Tibial nerve (tissue), 4 donors: Measurements from ENCODE around the gene MFSD12. TPM values are rescaled to one million over a fixed set of nuclear protein-coding genes. Genes with fewer than 3 reads are reported as not detected.
A peak's percentile ranks its signal among the peaks of the same experiment; 100 is the strongest.

Experiments
- DNase-seq, 2 donors: peaks; one replicate each; pipeline ENCODE4 v3.0.0-alpha.2; 2019; ENCODE audit warnings: low spot score in 2 of 2
- H3K27ac ChIP-seq, 4 donors: fragments of 200-600 bp; sonication (generic) in 3 of 4; one replicate each; pipeline ENCODE4 v1.5.1; 2017 to 2019; ENCODE audit warnings: mild to moderate bottlenecking in 1 of 4
- H3K27me3 ChIP-seq, 2 donors: fragments of 200-600 bp; sonication (generic) in 1 of 2; one replicate each; pipeline versions ENCODE4 v1.5.1 to v1.6.0; 2017 to 2019
- H3K36me3 ChIP-seq, 3 donors: fragments of 200-600 bp; sonication (generic); one replicate each; pipeline ENCODE4 v1.5.1; 2018 to 2019
- H3K4me1 ChIP-seq, 4 donors: fragments of 200-600 bp; sonication (generic) in 3 of 4; one replicate each; pipeline ENCODE4 v1.5.1; 2017 to 2019
- H3K4me3 ChIP-seq, 4 donors: fragments of 200-600 bp; sonication (generic) in 3 of 4; one replicate each; pipeline ENCODE4 v1.5.1; 2017 to 2019; ENCODE audit warnings: mild to moderate bottlenecking in 1 of 4, moderate library complexity in 1 of 4
- H3K9me3 ChIP-seq, 4 donors: fragments of 200-600 bp; sonication (generic) in 3 of 4; one replicate each; pipeline ENCODE4 v1.5.1; 2017 to 2019
- EP300 ChIP-seq, 2 donors: sonication (generic); formaldehyde crosslinking; IDR thresholded peaks; one replicate each; pipeline ENCODE4 v1.6.1; 2017; ENCODE audit warnings: antibody characterized with exemption in 2 of 2, mild to moderate bottlenecking in 1 of 2
- POLR2A ChIP-seq, 2 donors: fragments of 450-650 bp; IDR thresholded peaks; one replicate each; pipeline ENCODE4 v1.6.1; 2017; ENCODE audit warnings: antibody characterized with exemption in 2 of 2, mild to moderate bottlenecking in 2 of 2, moderate library complexity in 2 of 2
- WGBS, 2 donors: methylation state at CpG; one replicate each; pipeline ENCODE4 v1.1.5; 2018; 5-methylcytosine and 5-hydroxymethylcytosine counted together
- total RNA-seq, 4 donors: library from RNA; depleted of rRNA; stranded (reverse); fragments of >200 nt; gene quantifications; one replicate each; pipeline ENCODE4 v1.1.0, GENCODE V29; 2016
- TF ChIP-seq, protein P1 (sequence below), 5 experiments: fragments of 200-600 bp in 3 of 5; fragments of 450-650 bp in 2 of 5; sonication (generic) in 3 of 5; IDR thresholded peaks; one replicate each; pipeline ENCODE4 v1.5.1; 2016 to 2019; ENCODE audit warnings: antibody characterized with exemption in 5 of 5, mild to moderate bottlenecking in 3 of 5, moderate library complexity in 2 of 5

Gene MFSD12
- total RNA-seq, 4 donors from 2014 or later, result 45.7 to 108 (median 62.8) TPM

DNA sequence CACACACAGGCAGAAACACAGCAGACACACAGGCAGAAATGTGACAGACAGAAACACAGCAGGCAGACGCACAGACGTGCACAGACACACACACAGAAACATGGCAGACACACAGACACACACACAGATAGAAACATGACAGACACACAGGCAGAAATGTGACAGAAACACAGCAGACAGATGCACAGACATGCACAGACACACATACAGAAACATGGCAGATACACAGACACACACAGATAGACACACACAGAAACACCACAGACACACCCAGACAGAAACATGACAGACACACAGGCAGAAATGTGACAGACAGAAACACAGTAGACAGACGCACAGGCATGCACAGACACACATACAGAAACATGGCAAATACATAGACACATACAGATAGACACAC, 48.0 kb upstream of the MFSD12 start:
- Histone ChIP-seq H3K4me3 (peak overlapping the region in 2 of 4 donors; percentile 41 to 60), H3K36me3 (peaks cover 0 to 10% (median 0%) of the 10 kb centered on the region in 3 donors), H3K27me3 (peaks cover 0 to 6% of the 10 kb centered on the region in 2 donors), H3K4me1 (peaks cover 0 to 68% (median 50%) of the 10 kb centered on the region in 4 donors), H3K27ac (peak overlapping the region; percentile 66 to 89 (median 80)), H3K9me3 (no peaks in the 10 kb centered on the region)
- TF ChIP-seq POLR2A (IDR thresholded peaks at IDR 0.05), result no peak
- TF ChIP-seq EP300 (IDR thresholded peaks at IDR 0.05), result no peak
- TF ChIP-seq, protein P1, sequence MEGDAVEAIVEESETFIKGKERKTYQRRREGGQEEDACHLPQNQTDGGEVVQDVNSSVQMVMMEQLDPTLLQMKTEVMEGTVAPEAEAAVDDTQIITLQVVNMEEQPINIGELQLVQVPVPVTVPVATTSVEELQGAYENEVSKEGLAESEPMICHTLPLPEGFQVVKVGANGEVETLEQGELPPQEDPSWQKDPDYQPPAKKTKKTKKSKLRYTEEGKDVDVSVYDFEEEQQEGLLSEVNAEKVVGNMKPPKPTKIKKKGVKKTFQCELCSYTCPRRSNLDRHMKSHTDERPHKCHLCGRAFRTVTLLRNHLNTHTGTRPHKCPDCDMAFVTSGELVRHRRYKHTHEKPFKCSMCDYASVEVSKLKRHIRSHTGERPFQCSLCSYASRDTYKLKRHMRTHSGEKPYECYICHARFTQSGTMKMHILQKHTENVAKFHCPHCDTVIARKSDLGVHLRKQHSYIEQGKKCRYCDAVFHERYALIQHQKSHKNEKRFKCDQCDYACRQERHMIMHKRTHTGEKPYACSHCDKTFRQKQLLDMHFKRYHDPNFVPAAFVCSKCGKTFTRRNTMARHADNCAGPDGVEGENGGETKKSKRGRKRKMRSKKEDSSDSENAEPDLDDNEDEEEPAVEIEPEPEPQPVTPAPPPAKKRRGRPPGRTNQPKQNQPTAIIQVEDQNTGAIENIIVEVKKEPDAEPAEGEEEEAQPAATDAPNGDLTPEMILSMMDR (IDR thresholded peaks at IDR 0.05), result no peak
- DNase-seq, result no peak
- 28 to 34% methylated on average over 3 of the region's 3 CpGs for WGBS, 2 donors

DNA sequence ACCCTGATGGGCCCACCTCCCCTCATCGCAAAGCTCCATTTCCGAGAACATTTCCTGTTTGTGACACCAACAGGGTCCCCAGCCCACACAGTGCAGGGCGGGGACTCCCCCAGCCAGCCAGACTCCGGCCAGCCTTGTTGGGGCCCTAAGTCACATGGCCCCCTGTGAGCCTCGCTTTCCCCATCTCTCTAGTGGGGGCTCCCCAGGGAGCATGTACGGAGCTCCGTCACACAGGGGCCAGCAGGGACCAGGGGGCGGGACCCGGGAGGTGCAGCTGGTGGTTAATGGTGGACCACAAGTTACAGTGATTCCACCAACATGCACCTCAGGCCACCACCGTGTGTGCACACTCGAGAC, 47.6 kb upstream of the MFSD12 start:
- no peaks in the 10 kb centered on the region for H3K9me3 ChIP-seq
- H3K36me3 ChIP-seq, result peaks cover 0 to 10% (median 0%) of the 10 kb centered on the region in 3 donors
- H3K4me3 ChIP-seq, result peak overlapping the region in 2 of 4 donors; percentile 5 to 60
- 22 to 23% methylated on average over 11 of the region's 11 CpGs for WGBS, 2 donors
- H3K27me3 ChIP-seq, result peaks cover 0 to 6% of the 10 kb centered on the region in 2 donors
- peaks cover 0 to 67% (median 48%) of the 10 kb centered on the region in 4 donors for H3K4me1 ChIP-seq
- no peak for DNase-seq
- peak overlapping the region; percentile 66 to 89 (median 80) for H3K27ac ChIP-seq
- TF ChIP-seq, protein P1 (IDR thresholded peaks at IDR 0.05), result no peak
- TF ChIP-seq EP300 (IDR thresholded peaks at IDR 0.05) (no peak), POLR2A (IDR thresholded peaks at IDR 0.05) (no peak)

DNA sequence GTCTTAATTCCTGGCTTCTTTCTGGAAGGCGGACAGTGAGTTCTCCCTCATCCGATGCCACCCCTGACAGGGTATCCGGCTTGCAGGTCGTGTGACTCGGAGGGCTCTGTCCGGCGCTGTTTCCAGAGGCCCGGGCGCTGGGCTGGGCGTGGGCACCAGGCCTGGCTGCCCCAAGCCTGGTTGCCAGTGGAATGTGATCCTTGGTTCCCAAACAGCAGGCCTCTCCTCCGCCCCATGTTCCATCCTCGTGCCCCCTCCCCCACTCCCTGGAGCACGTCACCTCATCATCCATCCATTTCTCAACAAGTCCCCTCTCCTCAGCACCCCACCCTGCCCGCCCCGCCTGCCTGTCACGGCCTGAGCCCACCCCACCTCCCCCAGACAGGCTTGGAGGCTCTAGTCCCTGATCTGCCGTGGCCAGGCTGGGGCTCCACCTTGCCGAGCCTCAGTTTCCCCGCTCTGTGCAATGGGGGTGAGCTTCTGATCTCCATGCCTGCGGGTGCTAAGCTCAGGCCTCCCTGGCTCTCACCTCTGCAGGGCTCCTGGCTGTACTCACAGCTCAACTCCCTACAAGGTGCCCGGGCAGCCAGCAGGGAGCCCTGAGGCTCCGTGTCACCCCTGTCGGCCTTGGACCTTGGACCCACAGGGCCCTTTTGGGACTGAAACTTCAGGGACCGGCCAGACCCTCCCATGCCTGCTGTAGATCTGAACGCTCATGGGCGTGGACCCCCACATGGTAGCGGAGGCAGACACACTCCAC, 47.0 kb upstream of the MFSD12 start:
- 64 to 71% methylated on average over 22 to 23 of the region's 27 CpGs for WGBS, 2 donors
- Histone ChIP-seq H3K27me3 (peaks cover 0 to 6% of the 10 kb centered on the region in 2 donors), H3K4me1 (peaks cover 0 to 67% (median 48%) of the 10 kb centered on the region in 4 donors), H3K9me3 (no peaks in the 10 kb centered on the region), H3K4me3 (peak overlapping the region in 3 of 4 donors; percentile 5 to 60 (median 6)), H3K36me3 (peaks cover 0 to 11% (median 0%) of the 10 kb centered on the region in 3 donors), H3K27ac (peak overlapping the region; percentile 66 to 89 (median 80))
- no peak for DNase-seq
- TF ChIP-seq, protein P1 (IDR thresholded peaks at IDR 0.05), result no peak
- TF ChIP-seq POLR2A (IDR thresholded peaks at IDR 0.05), result no peak
- TF ChIP-seq EP300 (IDR thresholded peaks at IDR 0.05), result no peak

DNA sequence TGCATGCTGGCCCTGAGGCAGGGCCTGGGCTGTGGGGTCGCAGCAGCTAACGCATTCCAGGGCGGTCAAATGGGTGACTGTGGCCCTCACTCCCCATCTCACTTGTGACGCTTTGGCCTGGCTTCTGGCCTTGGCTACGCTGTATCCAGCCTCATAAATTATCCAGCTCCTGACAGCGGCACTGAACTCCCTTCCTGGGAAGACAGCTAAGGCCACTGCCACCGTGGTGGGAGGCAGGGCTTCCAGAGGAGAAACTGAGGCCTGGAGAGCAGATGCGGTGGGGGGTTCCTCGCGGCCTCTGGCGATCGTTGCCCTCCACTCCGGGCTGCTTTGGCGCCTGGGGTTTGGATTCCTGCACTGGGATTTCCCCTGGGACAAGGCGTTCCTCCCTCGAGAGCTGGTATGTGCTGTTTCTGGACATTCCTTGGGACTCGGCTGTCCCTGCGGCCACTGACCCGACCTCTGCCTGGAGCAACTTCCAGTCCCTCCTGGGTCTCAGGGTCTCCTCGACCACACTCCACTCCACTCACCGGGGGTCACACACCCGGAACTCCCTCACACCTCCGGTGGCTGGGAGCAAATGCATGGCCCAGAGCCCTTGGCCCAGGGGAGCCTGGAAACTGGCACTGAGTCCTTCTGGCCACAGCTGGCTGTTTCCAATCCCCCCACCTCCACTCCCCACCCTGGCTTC, 45.9 kb upstream of the MFSD12 start:
- no peak for DNase-seq

More for the DNA sequence above, 45.9 kb upstream of the MFSD12 start:
- Histone ChIP-seq H3K36me3 (peaks cover 0 to 17% (median 0%) of the 10 kb centered on the region in 3 donors), H3K27me3 (peaks cover 0 to 6% of the 10 kb centered on the region in 2 donors), H3K4me1 (peaks cover 0 to 56% (median 38%) of the 10 kb centered on the region in 4 donors), H3K27ac (peak overlapping the region; percentile 66 to 89 (median 80)), H3K9me3 (no peaks in the 10 kb centered on the region), H3K4me3 (peak overlapping the region in 1 of 4 donors; percentile 8)
- 45 to 52% methylated on average over 13 to 21 of the region's 23 CpGs for WGBS, 2 donors
- TF ChIP-seq, protein P1 (IDR thresholded peaks at IDR 0.05), result no peak
- TF ChIP-seq POLR2A (IDR thresholded peaks at IDR 0.05) (no peak), EP300 (IDR thresholded peaks at IDR 0.05) (peak in 1 of 2 donors; percentile 79)
